CD1c-positive myeloid dendritic cell (primary cell): ENCODE results near the gene MCOLN1.

Experiments used
- DNase-seq: peaks from one replicate; pipeline ENCODE4 v3.0.0-alpha.2; 2016; ENCODE audit errors: extremely low spot score

The MCOLN1 gene

DNA sequence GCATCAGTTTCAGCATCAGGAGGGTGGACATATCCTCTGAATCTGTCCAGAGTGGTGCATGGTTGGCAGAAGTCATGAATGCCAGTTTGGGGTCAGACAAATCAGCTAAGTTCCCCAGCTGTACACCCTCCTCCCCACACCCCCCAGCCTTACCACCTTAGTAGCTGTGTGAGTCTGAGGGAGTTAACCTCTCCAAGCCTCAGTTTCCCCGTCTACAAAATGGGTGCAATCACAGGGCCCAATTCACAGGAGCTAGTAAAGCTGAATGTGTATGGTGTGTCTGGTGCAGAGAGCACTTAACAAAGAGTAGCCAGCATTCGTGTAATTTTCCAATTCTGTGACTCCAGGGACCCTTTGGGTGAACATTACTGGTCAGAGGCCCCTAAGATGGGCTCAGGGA, 19.9 kb upstream of the MCOLN1 start:
- no peak for DNase-seq

DNA sequence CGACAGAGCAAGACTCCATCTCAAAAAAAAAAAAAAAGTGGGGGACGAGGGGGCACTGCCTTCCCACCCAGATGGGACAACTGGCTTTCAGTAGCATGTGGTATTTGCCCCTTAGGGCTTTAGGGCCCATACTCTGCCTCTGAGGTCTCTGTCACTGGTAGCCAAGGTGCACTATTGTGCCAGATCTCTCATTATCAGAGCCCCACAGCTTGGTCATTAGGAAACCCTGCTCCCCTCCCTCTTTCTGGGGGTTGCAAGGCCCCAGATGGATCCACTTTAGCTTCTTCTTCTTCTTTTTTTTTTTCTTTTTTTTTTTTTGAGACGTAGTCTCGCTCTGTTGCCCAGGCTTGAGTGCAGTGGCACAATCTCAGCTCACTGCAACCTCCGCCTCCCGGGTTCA, 17.7 kb upstream of the MCOLN1 start:
- no peak for DNase-seq

DNA sequence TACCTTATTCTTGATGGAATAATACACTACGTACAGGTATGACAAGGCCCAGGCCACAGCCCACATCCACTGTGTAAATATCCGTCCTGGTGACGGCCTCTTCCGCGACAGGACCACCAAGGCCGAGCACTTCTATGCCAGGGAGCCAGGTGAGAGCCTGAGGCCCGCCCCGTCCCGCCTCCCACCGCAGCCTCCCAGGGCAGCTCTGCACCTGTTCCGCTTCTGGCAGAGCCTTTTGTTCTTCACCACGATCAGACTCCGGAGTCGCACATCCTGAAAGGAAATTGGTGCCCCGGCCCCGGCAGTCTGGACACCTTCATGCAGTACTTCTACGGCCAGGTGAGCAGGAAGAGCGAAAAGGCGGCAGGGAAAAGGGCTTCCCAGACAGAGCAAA, 17.1 kb upstream of the MCOLN1 start:
- DNase-seq: no peak

- no peak for DNase-seq
Observed at GRCh38 chr19:7505682-7506384, 16.6 kb upstream of the MCOLN1 start.

- DNase-seq: peak; percentile 93
Observed at GRCh38 chr19:7506385-7507328, 15.8 kb upstream of the MCOLN1 start.

DNA sequence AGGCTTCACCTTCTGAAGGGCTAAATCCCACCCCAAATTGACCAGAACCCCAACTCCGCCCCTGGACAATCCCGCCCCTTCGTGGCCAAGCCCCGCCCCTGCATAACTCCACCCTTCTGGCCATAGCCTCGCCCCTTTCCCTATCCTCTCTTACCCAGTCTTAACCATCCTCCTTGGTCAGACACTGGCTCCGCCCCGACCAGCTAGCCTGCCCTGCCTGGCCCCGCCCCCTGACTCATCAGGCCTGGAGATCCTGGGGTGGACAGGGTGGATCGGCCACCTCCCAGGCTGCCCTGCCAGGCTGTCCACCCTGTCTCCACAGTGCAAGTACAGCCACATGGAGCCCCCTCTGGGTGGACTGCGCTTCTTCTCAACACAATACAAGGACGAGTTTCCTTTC, 14.5 kb upstream of the MCOLN1 start:
- DNase-seq: peak; percentile 83

- no peak for DNase-seq
Observed at GRCh38 chr19:7509625-7510024, 12.8 kb upstream of the MCOLN1 start.

DNA sequence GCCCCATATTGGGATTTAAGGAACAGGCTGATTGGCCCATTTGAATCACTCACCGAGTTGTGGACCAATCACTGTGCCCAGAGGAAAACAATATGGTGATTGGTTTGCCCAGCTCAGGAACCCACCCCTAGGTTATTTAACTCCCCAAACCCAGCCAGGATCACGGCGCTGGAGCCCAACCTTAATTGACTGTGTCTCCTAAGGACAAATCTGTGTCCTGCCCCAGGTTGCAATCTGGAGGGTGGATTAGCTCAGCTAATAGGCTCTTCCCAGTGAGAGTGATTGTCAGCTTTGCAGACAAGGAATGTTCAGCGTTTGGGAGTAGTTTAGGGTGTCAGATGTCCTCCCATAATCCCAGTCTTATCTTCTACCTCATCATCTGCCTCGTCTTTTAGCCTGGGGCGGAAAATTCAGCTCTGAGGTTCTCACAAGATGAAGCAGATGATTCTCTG, 10.0 kb upstream of the MCOLN1 start:
- DNase-seq: no peak

DNA sequence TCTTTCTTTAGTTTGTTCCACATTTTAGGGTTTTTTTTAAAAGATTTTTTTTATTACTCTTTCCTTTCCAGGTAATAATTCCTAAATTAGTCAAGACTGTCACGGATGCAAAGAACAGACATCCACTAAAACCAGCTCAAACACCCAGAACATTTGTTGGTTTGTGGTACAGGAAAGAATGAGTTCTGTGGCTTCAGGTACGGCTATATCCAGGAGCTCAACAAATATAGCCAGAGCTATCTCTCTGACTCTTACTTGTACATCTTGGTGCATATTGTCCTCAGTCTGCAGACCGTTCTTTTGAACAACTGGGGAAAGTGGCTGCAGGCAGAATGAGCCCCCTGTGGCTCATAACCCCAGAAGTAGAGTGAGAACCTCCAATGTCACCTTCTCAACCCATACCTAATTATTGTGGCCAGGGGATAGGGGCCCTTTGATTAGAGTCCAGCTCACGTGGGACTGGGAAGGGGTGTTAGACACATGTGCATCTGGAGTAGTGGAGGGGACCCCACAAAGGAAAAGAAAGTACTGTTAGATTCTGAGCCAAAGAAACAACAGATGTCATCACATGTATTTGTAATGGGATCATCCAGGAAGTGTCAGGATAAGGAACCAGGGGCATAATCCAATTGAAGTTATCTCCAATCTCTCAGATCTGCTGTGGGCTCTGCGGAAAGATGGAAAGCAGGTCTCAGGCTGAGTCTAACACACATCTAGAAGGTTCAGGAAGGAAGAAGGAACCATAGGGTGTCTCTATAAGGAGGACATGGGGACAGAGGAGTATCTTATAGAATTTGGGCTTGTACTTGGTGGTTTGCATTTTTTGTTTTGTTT, 8.4 kb upstream of the MCOLN1 start:
- DNase-seq: no peak

GRCh38 chr19:7515110-7515644, 7.2 kb upstream of the MCOLN1 start:
- DNase-seq: no peak

DNA sequence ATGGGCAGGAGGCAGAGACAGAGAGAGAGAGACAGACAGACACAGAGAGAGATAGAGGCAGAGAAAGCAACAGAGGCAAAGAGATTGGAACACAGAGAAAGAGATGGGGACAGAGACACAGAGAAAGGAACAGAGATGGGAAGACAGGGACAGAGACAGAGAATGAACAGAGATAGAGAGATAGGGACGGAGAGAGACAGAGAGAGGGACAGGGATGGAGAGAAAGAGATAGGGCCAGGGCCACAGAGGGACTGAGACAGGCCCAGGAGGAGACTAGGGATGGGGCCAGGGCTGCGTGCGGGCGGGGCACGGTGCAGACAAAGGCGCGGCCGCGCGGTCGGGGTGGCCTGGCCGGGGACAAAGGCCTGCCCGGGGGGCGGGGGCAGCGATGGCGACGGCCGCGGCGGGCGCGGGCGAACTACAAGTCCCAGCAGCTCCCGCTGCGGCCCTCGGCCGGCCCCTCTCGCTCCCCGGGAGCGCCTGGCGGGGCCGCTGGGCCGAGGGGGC, 6.7 kb upstream of the MCOLN1 start, which contains the start of gene ZNF358:
ZNF358 (plus strand) TSS at position 459 of the 507 bp plus-strand sequence. CDS start 3,140 bp downstream, outside the sequence.
- peak; percentile 45 for DNase-seq

GRCh38 chr19:7516333-7516732, 6.1 kb upstream of the MCOLN1 start:
- DNase-seq: no peak

DNA sequence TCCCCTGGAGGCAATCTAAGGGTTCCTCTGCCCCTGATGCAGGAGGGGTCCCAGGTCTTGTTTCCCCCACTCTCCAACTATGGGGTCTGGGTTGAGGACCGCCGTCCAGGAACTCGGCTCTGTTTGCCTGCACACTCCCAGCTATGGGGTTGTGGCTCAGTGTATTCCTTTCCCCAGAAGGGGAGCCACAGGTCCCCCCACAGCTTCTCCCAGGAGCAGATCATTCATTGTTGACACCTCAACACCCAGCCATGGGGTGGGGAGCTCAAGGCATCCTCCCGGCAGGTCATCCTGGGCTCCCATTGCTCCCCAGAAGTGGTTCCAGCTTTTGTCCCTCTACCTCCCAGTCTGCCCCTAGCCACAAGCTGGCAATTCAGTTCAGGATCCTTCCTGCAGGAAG, 5.5 kb upstream of the MCOLN1 start:
- no peak for DNase-seq

DNA sequence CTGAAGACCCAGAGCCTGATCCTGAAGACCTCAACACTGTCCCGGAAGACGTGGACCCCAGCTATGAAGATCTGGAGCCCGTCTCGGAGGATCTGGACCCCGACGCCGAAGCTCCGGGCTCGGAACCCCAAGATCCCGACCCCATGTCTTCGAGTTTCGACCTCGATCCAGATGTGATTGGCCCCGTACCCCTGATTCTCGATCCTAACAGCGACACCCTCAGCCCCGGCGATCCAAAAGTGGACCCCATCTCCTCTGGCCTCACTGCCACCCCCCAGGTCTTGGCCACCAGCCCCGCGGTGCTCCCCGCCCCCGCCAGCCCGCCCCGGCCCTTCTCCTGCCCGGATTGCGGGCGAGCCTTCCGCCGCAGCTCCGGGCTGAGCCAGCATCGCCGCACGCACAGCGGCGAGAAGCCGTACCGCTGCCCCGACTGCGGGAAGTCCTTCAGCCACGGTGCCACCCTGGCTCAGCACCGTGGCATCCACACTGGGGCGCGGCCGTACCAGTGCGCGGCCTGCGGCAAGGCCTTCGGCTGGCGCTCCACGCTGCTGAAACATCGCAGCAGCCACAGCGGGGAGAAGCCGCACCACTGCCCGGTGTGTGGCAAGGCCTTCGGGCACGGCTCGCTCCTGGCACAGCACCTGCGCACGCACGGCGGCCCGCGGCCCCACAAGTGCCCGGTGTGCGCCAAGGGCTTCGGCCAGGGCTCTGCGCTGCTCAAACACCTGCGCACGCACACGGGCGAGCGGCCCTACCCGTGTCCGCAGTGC, 2.9 kb upstream of the MCOLN1 start:
- DNase-seq: no peak

DNA sequence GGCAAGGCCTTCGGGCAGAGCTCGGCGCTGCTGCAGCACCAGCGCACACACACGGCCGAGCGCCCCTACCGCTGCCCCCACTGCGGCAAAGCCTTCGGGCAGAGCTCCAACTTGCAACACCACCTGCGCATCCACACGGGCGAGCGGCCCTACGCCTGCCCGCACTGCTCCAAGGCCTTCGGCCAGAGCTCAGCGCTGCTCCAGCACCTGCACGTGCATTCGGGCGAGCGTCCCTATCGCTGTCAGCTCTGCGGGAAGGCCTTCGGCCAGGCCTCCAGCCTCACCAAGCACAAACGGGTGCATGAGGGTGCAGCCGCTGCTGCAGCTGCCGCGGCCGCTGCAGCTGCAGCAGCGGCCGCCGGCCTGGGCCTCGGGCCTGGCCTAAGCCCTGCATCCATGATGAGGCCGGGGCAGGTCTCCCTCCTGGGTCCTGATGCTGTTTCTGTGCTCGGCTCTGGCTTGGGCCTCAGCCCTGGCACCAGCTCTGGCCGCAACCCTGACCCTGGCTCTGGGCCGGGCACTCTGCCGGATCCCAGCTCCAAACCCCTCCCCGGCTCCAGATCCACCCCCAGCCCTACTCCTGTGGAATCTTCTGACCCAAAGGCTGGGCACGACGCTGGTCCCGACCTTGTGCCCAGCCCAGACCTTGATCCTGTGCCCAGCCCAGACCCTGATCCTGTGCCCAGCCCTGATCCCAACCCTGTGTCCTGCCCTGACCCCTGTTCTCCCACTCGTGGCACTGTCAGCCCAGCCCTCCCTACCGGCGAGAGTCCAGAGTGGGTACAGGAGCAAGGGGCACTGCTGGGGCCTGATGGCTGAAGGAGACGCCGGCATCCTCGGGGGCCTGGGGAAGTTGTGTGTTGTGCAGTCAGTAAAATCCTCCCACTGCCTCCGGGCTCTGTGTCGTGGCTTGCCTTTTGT, 2.0 kb upstream of the MCOLN1 start:
- no peak for DNase-seq

- DNase-seq: no peak
Observed at GRCh38 chr19:7521551-7522071, 813 bp upstream of the MCOLN1 start.

GRCh38 chr19:7522923-7523667, 671 bp downstream of the MCOLN1 start:
- peak; percentile 34 for DNase-seq

DNA sequence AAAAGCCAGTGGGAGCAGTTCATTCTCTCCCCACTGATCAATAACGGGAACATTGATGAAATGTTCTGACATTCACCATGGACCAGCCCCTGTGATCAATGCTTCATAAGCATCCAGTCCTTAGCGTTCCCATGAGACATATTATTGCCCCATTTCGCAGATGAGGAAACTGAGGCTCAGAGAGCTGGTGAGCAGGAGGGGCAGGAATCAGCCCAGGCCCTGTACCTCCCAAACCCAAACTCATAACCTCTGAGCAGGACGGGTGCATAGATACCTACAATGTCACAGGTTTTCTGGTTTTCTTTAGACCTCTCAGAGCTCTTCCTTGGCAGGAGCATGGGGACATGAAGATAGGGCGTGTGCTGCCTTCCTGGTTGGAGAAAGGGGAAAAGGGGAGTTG, 2.1 kb downstream of the MCOLN1 start:
- no peak for DNase-seq
